ENCODE data around the gene FHOD3. TPM values are rescaled to one million over a fixed set of nuclear protein-coding genes. Genes with fewer than 3 reads are reported as not detected.
A peak's percentile ranks its signal among the peaks of the same experiment; 100 is the strongest.
"Not testable (repeated sequence)": the region's sequence is repeated elsewhere in the genome, so short reads cannot be mapped to it uniquely, and the experiment has no call there.

Gene FHOD3
- total RNA-seq, 2 donors from 2014 or later: not detected

- Mint-ChIP-seq H3K4me3 (no peak overlapping the region), H3K27me3 (peaks cover 0 to 2% of the 10 kb centered on the region in 2 donors), H3K36me3 (no peaks in the 10 kb centered on the region), H3K9me3 (no peaks in the 10 kb centered on the region), H3K4me1 (ENCODE audit: low read depth in 2 of 2) (no peaks in the 10 kb centered on the region), H3K27ac (no peak overlapping the region)
- DNase-seq (ENCODE audit: low spot score) (no peak), ATAC-seq (no peak)
These were observed 421.3 kb downstream of the FHOD3 start for GRCh38 chr18:36718705-36719328.

DNA sequence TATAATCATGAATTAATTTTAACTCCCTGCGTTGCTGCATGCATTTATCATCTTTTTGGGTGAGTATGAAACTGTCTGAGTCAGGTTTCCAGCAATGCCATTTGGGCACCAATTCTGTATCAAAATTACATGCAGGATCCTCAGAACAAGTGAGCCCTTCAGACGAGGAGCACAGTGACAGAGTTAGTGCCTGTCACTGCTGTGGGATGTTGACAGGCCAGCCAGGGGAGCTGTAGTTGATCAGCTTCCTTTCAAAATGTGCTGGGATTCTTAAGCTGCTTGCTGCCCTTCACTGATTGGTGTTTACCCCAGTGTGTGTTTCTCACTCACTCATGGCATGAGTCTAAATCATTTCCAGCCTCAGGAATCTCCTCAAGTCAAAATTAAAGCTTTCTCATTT, 422.1 kb downstream of the FHOD3 start:
- Mint-ChIP-seq H3K4me1 (ENCODE audit: low read depth in 2 of 2) (no peaks in the 10 kb centered on the region), H3K27me3 (peaks cover 0 to 2% of the 10 kb centered on the region in 2 donors), H3K27ac (no peak overlapping the region), H3K4me3 (no peak overlapping the region), H3K9me3 (no peaks in the 10 kb centered on the region), H3K36me3 (no peaks in the 10 kb centered on the region)
- DNase-seq (ENCODE audit: low spot score): no peak
- no peak for ATAC-seq

GRCh38 chr18:36721351-36721750, 423.8 kb downstream of the FHOD3 start:
- ATAC-seq; H3K27ac Mint-ChIP-seq; H3K4me1 Mint-ChIP-seq (ENCODE audit: low read depth in 2 of 2); H3K27me3 Mint-ChIP-seq; H3K4me3 Mint-ChIP-seq; H3K9me3 Mint-ChIP-seq; H3K36me3 Mint-ChIP-seq; DNase-seq (ENCODE audit: low spot score): not testable (repeated sequence)

DNA sequence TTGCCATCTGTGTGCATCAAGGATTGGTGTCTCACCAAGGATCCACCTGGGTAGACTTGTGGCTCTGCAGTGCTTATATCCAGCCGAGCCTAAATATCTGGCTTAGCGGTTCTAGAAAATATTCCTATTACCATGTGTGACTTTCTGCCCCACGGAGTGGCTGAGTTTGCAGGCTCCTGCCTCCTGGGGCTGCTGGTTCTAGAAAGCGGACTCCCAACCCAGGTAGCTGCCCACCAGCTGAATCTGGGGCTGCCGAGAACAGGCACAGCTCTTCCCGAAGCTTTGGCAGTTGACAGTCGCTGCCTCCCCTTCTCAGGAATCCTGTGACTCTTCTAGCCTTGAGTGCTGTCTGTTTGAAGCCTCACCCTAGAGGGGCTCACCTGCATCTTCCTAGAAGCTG, 426.7 kb downstream of the FHOD3 start:
- Mint-ChIP-seq H3K27me3 (peaks cover 8 to 11% of the 10 kb centered on the region in 2 donors), H3K27ac (no peak overlapping the region), H3K4me3 (no peak overlapping the region), H3K9me3 (no peaks in the 10 kb centered on the region), H3K36me3 (no peaks in the 10 kb centered on the region), H3K4me1 (ENCODE audit: low read depth in 2 of 2) (no peaks in the 10 kb centered on the region)
- ATAC-seq (no peak), DNase-seq (ENCODE audit: low spot score) (no peak)

DNA sequence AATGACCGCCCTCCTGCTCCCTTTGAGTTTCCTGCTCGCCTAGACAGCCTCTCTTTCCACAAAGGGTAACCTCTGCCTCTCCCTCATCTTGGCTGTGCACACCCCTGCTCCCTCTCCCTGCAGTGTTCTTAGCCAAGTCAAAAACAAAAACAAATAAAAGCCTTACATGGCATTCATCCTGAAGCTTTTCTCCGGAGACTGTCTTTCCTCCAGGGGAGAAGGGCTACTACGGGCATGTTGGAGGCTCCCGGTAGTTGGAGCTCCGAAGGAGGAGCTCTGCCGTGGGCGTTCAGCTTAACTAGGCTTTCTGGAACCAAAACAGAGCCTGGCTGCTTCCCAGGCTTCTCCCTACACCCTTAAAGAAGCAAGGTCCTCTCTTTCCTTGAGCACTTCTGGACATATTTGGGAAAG, 427.1 kb downstream of the FHOD3 start:
- H3K4me3 Mint-ChIP-seq: no peak overlapping the region
- peaks cover 8 to 11% of the 10 kb centered on the region in 2 donors for H3K27me3 Mint-ChIP-seq
- ATAC-seq (no peak), DNase-seq (ENCODE audit: low spot score) (no peak)
- H3K27ac Mint-ChIP-seq: no peak overlapping the region
- H3K4me1 Mint-ChIP-seq (ENCODE audit: low read depth in 2 of 2): no peaks in the 10 kb centered on the region
- no peaks in the 10 kb centered on the region for H3K9me3 Mint-ChIP-seq
- no peaks in the 10 kb centered on the region for H3K36me3 Mint-ChIP-seq

DNA sequence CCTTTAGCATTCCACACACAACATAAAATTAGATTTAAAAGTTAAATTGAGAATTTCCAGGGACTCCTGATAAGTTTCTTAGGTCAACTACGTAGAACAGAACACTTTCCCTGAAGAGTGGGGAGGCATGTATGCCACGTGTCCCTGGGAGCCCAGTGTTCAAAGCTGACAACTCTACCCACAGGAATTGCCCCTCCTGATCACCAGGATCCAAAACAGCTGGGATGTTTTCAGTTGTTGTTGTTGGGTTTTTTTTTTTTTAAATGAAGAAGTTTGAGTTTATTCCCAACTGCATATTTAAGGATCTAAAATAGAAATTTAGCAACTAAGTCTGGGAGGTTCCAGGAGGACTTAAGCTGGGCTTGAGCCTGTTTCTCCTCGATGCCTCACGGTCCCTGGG, 430.8 kb downstream of the FHOD3 start:
- DNase-seq (ENCODE audit: low spot score): no peak
- H3K27ac Mint-ChIP-seq: no peak overlapping the region
- no peaks in the 10 kb centered on the region for H3K4me1 Mint-ChIP-seq (ENCODE audit: low read depth in 2 of 2)
- peaks cover 8 to 18% of the 10 kb centered on the region in 2 donors for H3K27me3 Mint-ChIP-seq
- H3K4me3 Mint-ChIP-seq: no peak overlapping the region
- no peaks in the 10 kb centered on the region for H3K36me3 Mint-ChIP-seq
- H3K9me3 Mint-ChIP-seq: no peaks in the 10 kb centered on the region
- ATAC-seq: no peak

- Mint-ChIP-seq H3K27ac (no peak overlapping the region), H3K9me3 (no peaks in the 10 kb centered on the region), H3K4me3 (no peak overlapping the region), H3K4me1 (ENCODE audit: low read depth in 2 of 2) (no peaks in the 10 kb centered on the region), H3K36me3 (no peaks in the 10 kb centered on the region), H3K27me3 (peaks cover 8 to 18% of the 10 kb centered on the region in 2 donors)
- no peak for DNase-seq (ENCODE audit: low spot score)
- ATAC-seq: no peak
These were observed 431.7 kb downstream of the FHOD3 start for GRCh38 chr18:36729197-36729596.

DNA sequence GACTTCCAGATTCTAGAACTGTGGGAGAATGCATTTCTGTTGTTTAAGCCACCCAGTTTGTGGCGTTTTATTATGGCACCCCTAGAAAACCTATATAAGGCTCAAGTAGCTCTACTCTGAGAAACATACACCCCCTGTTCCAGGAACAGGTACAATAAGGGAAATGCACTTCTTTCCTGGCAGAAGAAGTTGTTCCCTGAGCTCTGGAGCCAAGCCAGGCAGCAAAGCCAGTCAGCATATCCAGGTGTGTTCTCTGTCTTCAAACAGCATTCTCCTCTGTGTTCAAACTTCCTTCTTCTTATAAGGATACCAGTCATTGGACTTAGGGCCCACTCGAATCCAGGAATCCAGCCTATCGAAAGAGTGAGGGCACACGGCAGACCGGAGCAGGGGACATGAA, 434.8 kb downstream of the FHOD3 start:
- peaks cover 2 to 8% of the 10 kb centered on the region in 2 donors for H3K27me3 Mint-ChIP-seq
- H3K27ac Mint-ChIP-seq: no peak overlapping the region
- DNase-seq (ENCODE audit: low spot score) (no peak), ATAC-seq (no peak)
- no peak overlapping the region for H3K4me3 Mint-ChIP-seq
- H3K9me3 Mint-ChIP-seq: no peaks in the 10 kb centered on the region
- no peaks in the 10 kb centered on the region for H3K4me1 Mint-ChIP-seq (ENCODE audit: low read depth in 2 of 2)
- H3K36me3 Mint-ChIP-seq: no peaks in the 10 kb centered on the region

GRCh38 chr18:36733150-36733549, 435.6 kb downstream of the FHOD3 start:
- Mint-ChIP-seq H3K36me3 (no peaks in the 10 kb centered on the region), H3K27ac (no peak overlapping the region), H3K4me3 (no peak overlapping the region), H3K9me3 (no peaks in the 10 kb centered on the region), H3K27me3 (peaks cover 2 to 8% of the 10 kb centered on the region in 2 donors), H3K4me1 (ENCODE audit: low read depth in 2 of 2) (no peaks in the 10 kb centered on the region)
- no peak for ATAC-seq
- no peak for DNase-seq (ENCODE audit: low spot score)

DNA sequence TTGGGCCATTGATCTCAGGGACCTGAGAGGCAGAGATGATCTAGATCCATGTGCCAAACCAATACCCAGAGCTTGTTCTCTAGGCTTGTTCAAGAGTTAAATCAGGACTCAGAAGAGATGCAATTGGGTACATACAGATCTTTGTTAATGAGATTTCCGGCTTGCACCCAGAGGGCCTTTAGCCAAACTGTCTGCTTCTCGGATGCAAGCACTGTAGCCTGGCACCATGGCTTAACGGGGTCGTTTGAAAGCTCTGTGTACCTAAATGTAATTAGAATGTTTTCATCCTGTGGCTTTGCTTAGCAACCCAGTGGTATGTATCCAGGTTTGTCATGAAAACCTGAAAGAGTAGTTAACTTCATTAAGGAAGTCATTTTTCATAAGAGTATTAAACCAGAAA, 437.1 kb downstream of the FHOD3 start:
- Mint-ChIP-seq H3K9me3 (no peaks in the 10 kb centered on the region), H3K27me3 (peaks cover 2 to 8% of the 10 kb centered on the region in 2 donors), H3K27ac (no peak overlapping the region), H3K36me3 (no peaks in the 10 kb centered on the region), H3K4me3 (no peak overlapping the region), H3K4me1 (ENCODE audit: low read depth in 2 of 2) (no peaks in the 10 kb centered on the region)
- ATAC-seq (no peak), DNase-seq (ENCODE audit: low spot score) (no peak)

GRCh38 chr18:36735130-36735529, 437.6 kb downstream of the FHOD3 start:
- no peak overlapping the region for H3K4me3 Mint-ChIP-seq
- H3K27ac Mint-ChIP-seq: no peak overlapping the region
- no peaks in the 10 kb centered on the region for H3K4me1 Mint-ChIP-seq (ENCODE audit: low read depth in 2 of 2)
- H3K36me3 Mint-ChIP-seq: no peaks in the 10 kb centered on the region
- no peaks in the 10 kb centered on the region for H3K9me3 Mint-ChIP-seq
- DNase-seq (ENCODE audit: low spot score) (no peak), ATAC-seq (no peak)
- H3K27me3 Mint-ChIP-seq: peaks cover 2 to 8% of the 10 kb centered on the region in 2 donors

DNA sequence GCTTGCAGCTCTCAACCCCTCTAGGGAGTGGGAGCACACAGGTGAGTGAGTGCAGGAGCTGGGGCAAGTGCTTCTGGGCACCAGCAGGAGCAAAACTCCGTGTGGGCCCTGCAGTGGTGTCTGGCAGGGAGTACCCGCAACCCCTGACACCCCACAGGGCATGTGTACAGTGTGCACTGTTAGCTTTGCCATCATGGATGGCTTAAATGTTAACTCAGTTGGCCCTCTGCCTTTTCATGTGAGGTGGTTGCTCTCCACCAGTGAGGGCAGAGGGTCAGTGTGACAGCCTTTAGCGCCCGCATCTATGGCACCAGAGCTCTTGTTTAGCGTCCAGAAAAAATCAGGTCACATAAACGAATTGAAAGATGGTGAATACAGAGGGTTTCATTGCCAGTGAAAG, 438.6 kb downstream of the FHOD3 start:
- Mint-ChIP-seq H3K4me3 (no peak overlapping the region), H3K9me3 (no peaks in the 10 kb centered on the region), H3K4me1 (ENCODE audit: low read depth in 2 of 2) (no peaks in the 10 kb centered on the region), H3K36me3 (no peaks in the 10 kb centered on the region), H3K27ac (no peak overlapping the region), H3K27me3 (peaks cover 4 to 16% of the 10 kb centered on the region in 2 donors)
- no peak for DNase-seq (ENCODE audit: low spot score)
- ATAC-seq: no peak

DNA sequence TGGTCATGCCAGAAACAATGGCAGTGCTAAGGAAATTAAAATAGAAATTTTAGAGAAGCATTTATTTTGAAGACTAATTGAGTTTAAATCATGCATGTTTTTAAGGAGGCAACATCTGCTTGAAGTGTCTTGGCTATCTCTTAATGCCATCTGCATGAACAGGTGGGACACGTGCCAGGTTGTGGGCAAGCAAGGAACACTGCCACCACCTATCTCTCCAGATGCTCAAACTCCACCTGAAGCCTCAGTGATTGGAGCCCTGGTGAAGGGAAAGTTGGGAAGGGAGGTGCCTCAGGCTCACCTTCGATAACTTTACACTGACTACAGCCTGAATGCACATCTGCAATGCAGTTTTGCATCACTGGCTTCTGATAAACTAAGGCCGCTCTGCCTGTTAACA, 439.8 kb downstream of the FHOD3 start:
- peaks cover 9 to 24% of the 10 kb centered on the region in 2 donors for H3K27me3 Mint-ChIP-seq
- H3K36me3 Mint-ChIP-seq: no peaks in the 10 kb centered on the region
- no peak overlapping the region for H3K4me3 Mint-ChIP-seq
- H3K9me3 Mint-ChIP-seq: no peaks in the 10 kb centered on the region
- no peak overlapping the region for H3K27ac Mint-ChIP-seq
- no peak for ATAC-seq
- no peaks in the 10 kb centered on the region for H3K4me1 Mint-ChIP-seq (ENCODE audit: low read depth in 2 of 2)
- DNase-seq (ENCODE audit: low spot score): no peak

GRCh38 chr18:36744261-36744876, 446.9 kb downstream of the FHOD3 start:
- ATAC-seq (peak in 1 of 2 donors; percentile 41), DNase-seq (ENCODE audit: low spot score) (no peak)
- Mint-ChIP-seq H3K36me3 (no peaks in the 10 kb centered on the region), H3K4me3 (no peak overlapping the region), H3K27me3 (peaks cover 11 to 27% of the 10 kb centered on the region in 2 donors), H3K27ac (no peak overlapping the region), H3K4me1 (ENCODE audit: low read depth in 2 of 2) (no peaks in the 10 kb centered on the region), H3K9me3 (no peaks in the 10 kb centered on the region)

All from natural killer cell treated with Interleukin-12 subunit alpha and Interleukin-12 subunit beta and Interleukin-15 and Interleukin-18, amount 100 ng/mL, for 72 hours (primary cell).